Keratinocyte (primary cell): ENCODE measurements around the gene MFNG. TPM values are rescaled to one million over a fixed set of nuclear protein-coding genes. Genes with fewer than 3 reads are reported as not detected.

ENCODE experiments used
- DNase-seq: peaks from one replicate; pipeline ENCODE4 v3.0.0-alpha.2; 2011; ENCODE audit warnings: low read depth, missing footprints, low spot score
- FAIRE-seq: peaks from 2 replicates; lab custom pipeline; 2011; peaks lifted over from hg19 to GRCh38; lab: Jason Lieb, UNC
- H2AFZ ChIP-seq: 2 replicates; pipeline ENCODE4 v1.6.0; 2012; ENCODE audit warnings: low read length, control low read depth, inconsistent platforms; ENCODE audit not compliant: control insufficient read depth
- H3K27ac ChIP-seq: 2 replicates; pipeline ENCODE4 v1.5.1; 2011; ENCODE audit warnings: low read length; ENCODE audit not compliant: control insufficient read depth, insufficient read depth
- H3K27me3 ChIP-seq: 3 replicates; pipeline ENCODE4 v1.6.0; 2011; ENCODE audit warnings: low read length; ENCODE audit not compliant: control insufficient read depth, insufficient read depth; ENCODE audit errors: extremely low read depth
- H3K36me3 ChIP-seq, 2 experiments: 2 replicates in 1 of 2; 3 replicates in 1 of 2; pipeline ENCODE4 v1.5.1; 2011; ENCODE audit warnings: low read length in 2 of 2, mild to moderate bottlenecking in 1 of 2; ENCODE audit not compliant: control insufficient read depth in 2 of 2, insufficient read depth in 2 of 2; ENCODE audit errors: extremely low read depth in 1 of 2
- H3K4me1 ChIP-seq: 3 replicates; pipeline ENCODE4 v1.5.1; 2011; ENCODE audit warnings: low read length; ENCODE audit not compliant: control insufficient read depth, insufficient read depth; ENCODE audit errors: extremely low read depth
- H3K4me2 ChIP-seq: 3 replicates; pipeline ENCODE4 v1.6.0; 2011; ENCODE audit warnings: low read depth, low read length; ENCODE audit not compliant: control insufficient read depth, insufficient read depth; ENCODE audit errors: extremely low read depth
- H3K4me3 ChIP-seq, 3 experiments: fragments of 200-600 bp in 1 of 3; sonication (generic) in 1 of 3; 2 replicates in 2 of 3; 3 replicates in 1 of 3; pipeline ENCODE4 v1.5.1; 2011 to 2016; ENCODE audit warnings: low read length in 3 of 3, mild to moderate bottlenecking in 3 of 3, control low read depth in 2 of 3, inconsistent platforms in 1 of 3, low read depth in 1 of 3, mixed read lengths in 1 of 3, mixed run types in 1 of 3, moderate library complexity in 1 of 3; ENCODE audit not compliant: control insufficient read depth in 2 of 3, insufficient read depth in 2 of 3; ENCODE audit errors: extremely low read depth in 1 of 3
- H3K79me2 ChIP-seq: 2 replicates; pipeline ENCODE4 v1.6.0; 2012; ENCODE audit warnings: low read length; ENCODE audit not compliant: control insufficient read depth, insufficient read depth
- H3K9ac ChIP-seq: 3 replicates; pipeline ENCODE4 v1.6.0; 2011; ENCODE audit warnings: low read length; ENCODE audit not compliant: control insufficient read depth, insufficient read depth; ENCODE audit errors: extremely low read depth
- H3K9me1 ChIP-seq: 3 replicates; pipeline ENCODE4 v1.6.0; 2011; ENCODE audit warnings: low read length; ENCODE audit not compliant: control insufficient read depth, insufficient read depth; ENCODE audit errors: extremely low read depth
- H3K9me3 ChIP-seq: 2 replicates; pipeline ENCODE4 v1.5.1; 2012; ENCODE audit warnings: low read depth, low read length; ENCODE audit not compliant: control insufficient read depth
- H4K20me1 ChIP-seq: 3 replicates; pipeline ENCODE4 v1.6.0; 2011; ENCODE audit warnings: low read length; ENCODE audit not compliant: control insufficient read depth, insufficient read depth; ENCODE audit errors: extremely low read depth
- EZH2 ChIP-seq: IDR thresholded peaks from one replicate; pipeline ENCODE4 v1.6.1; 2012; ENCODE audit warnings: inconsistent platforms, mild to moderate bottlenecking, low read length, moderate library complexity
- dilution Hi-C: fragments of 300-500 bp; cut with MboI; formaldehyde crosslinking; loops from one replicate; pipeline ENCODE4 v1.7.0; 2020; ENCODE audit warnings: low sequenced_read_pairs; ENCODE audit not compliant: extremely low pct_ligation_motif_present
- polyA plus RNA-seq, 5 experiments: library from polyadenylated mRNA; depleted of rRNA in 3 of 5; stranded (reverse) in 3 of 5; stranded (forward) in 1 of 5; unstranded in 1 of 5; fragments of >200 nt; gene quantifications; 1 replicate in 1 of 5; 2 replicates in 3 of 5; 3 replicates in 1 of 5; pipeline versions ENCODE4 v1.2.1 to v1.2.3, GENCODE V29; 2011 to 2012; ENCODE audit warnings: missing spikeins in 2 of 5, low read depth in 1 of 5, low replicate concordance in 1 of 5
- TF ChIP-seq, protein P1 (sequence below), 3 experiments: IDR thresholded peaks in 1 of 3; conservative IDR thresholded peaks in 1 of 3; optimal IDR thresholded peaks in 1 of 3; 2 replicates in 2 of 3; 3 replicates in 1 of 3; pipeline versions ENCODE3 to v1.5.1; 2011; ENCODE audit warnings: low read length in 3 of 3, mild to moderate bottlenecking in 3 of 3, moderate library complexity in 2 of 3, control low read depth in 1 of 3, inconsistent platforms in 1 of 3; ENCODE audit not compliant: insufficient read depth in 2 of 3; ENCODE audit errors: extremely low read depth in 1 of 3

The MFNG gene
- polyA plus RNA-seq, 1 donor (not counting 4 experiments of a cell fraction or from before 2014, with no cell fraction given), result 5.9 TPM

DNA sequence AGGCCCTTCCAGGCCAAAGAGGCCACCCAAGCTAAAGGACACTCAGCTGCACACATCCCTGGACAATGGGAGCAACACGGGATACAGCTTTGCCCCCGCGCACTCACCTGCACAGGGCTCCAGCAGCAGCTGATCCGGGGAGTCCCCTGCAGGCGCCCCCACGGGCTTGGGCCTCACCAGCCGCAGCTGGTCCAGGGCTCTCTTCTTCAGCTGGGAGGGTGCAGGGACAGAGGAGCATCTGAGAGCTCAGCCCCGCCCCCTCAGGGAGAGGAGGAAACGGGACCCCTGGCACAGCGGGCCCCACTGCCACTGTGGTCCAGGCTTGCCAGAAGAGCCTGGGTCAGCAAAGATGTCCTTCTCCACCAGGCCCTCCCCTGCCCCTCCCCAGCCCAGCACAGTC, 7.8 kb upstream of the MFNG start:
- dilution Hi-C loops, result no loop called here

DNA sequence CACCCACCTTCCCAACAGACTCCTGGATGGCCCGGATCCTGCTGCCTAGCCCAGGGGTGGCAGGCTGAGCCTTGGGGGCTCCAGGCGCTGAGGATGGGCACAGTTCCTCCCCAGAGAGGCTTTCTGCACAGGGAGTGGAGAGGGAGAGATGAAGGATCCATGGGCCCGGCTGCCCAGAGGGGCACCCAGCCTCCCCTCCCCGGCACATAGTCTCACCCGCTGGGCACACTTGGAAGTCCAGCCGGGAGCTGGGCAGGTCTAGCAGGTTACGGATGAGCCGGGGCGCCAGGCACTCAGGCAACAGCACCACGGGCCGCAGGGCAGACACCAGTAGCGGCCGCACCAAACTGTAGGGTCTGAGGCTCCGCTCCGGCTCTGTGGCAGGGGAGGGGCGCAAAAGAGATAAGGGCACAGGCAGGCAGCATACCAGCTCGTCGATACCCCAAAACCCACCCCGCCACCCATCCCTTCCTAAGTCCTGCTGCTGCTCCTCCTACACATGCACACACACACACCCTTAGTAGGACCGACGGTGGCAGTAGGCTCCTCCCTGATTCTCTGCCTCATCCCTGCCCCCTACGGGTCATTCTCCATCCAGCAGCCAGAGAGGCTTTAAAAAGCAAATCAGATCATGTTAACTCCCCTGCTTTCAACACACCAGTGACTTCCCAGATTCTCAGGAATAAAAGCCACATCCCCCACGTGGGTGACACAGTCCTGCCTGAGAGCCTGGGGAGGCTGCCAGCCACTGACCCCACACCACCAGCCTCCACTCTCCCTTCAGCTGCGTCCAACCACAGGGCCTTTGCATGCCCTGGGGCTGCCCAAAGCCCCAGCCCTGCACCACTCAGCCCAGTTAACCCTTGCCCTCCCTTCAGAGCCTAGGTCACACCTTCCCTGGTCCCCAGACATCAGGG, 6.5 kb upstream of the MFNG start:
- TF ChIP-seq EZH2, result no peak
- TF ChIP-seq, protein P1, sequence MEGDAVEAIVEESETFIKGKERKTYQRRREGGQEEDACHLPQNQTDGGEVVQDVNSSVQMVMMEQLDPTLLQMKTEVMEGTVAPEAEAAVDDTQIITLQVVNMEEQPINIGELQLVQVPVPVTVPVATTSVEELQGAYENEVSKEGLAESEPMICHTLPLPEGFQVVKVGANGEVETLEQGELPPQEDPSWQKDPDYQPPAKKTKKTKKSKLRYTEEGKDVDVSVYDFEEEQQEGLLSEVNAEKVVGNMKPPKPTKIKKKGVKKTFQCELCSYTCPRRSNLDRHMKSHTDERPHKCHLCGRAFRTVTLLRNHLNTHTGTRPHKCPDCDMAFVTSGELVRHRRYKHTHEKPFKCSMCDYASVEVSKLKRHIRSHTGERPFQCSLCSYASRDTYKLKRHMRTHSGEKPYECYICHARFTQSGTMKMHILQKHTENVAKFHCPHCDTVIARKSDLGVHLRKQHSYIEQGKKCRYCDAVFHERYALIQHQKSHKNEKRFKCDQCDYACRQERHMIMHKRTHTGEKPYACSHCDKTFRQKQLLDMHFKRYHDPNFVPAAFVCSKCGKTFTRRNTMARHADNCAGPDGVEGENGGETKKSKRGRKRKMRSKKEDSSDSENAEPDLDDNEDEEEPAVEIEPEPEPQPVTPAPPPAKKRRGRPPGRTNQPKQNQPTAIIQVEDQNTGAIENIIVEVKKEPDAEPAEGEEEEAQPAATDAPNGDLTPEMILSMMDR (optimal IDR thresholded peaks at IDR 0.05 in 1 of 3, IDR thresholded peaks at IDR 0.05 in 1 of 3, conservative IDR thresholded peaks at IDR 0.05 in 1 of 3; ENCODE audit: extremely low read depth in 1 of 3, insufficient read depth in 2 of 3, low read length in 3 of 3), result peak; percentile 47 to 52 (median 49)
- Histone ChIP-seq H4K20me1 (peaks cover 11% of the 10 kb centered on the region), H3K4me3 (no peak overlapping the region), H3K4me2 (no peak overlapping the region), H3K4me1 (peaks cover 10% of the 10 kb centered on the region), H3K9me3 (no peaks in the 10 kb centered on the region), H3K79me2 (peaks cover 19% of the 10 kb centered on the region), H3K9me1 (peaks cover 3% of the 10 kb centered on the region), H3K9ac (no peak overlapping the region), H3K27me3 (no peaks in the 10 kb centered on the region), H3K27ac (no peak overlapping the region), H3K36me3 (peaks cover 55 to 76% of the 10 kb centered on the region in 2 experiments), H2AFZ (no peak overlapping the region)
- DNase-seq (no peak), FAIRE-seq (no peak)
- dilution Hi-C loops, result no loop called here

More for the DNA sequence above, 7.8 kb upstream of the MFNG start:
- FAIRE-seq (no peak), DNase-seq (no peak)
- Histone ChIP-seq H3K9me1 (peaks cover 6% of the 10 kb centered on the region), H3K4me3 (no peak overlapping the region), H3K79me2 (peaks cover 24% of the 10 kb centered on the region), H3K4me1 (peaks cover 22% of the 10 kb centered on the region), H2AFZ (no peak overlapping the region), H3K27ac (no peak overlapping the region), H3K9ac (no peak overlapping the region), H3K27me3 (no peaks in the 10 kb centered on the region), H4K20me1 (peaks cover 19% of the 10 kb centered on the region), H3K4me2 (no peak overlapping the region), H3K9me3 (no peaks in the 10 kb centered on the region), H3K36me3 (peaks cover 57 to 82% of the 10 kb centered on the region in 2 experiments)
- TF ChIP-seq, protein P1 (optimal IDR thresholded peaks at IDR 0.05 in 1 of 3, IDR thresholded peaks at IDR 0.05 in 1 of 3, conservative IDR thresholded peaks at IDR 0.05 in 1 of 3; ENCODE audit: extremely low read depth in 1 of 3, insufficient read depth in 2 of 3, low read length in 3 of 3), result no peak
- TF ChIP-seq EZH2, result no peak
